Activated CD4-positive, alpha-beta memory T cell treated with anti-CD3 and anti-CD28 coated beads, Interleukin-2, amount 10 ng/mL, durations not matched to agents 7 days and 5 days (primary cell): ENCODE results near the gene TSPAN5. TPM values are rescaled to one million over a fixed set of nuclear protein-coding genes. Genes with fewer than 3 reads are reported as not detected.
"Not testable (repeated sequence)": the region's sequence is repeated elsewhere in the genome, so short reads cannot be mapped to it uniquely, and the experiment has no call there.

Experiments used
- CTCF ChIA-PET: fragments of 350-600 bp; sonication (Branson Sonifier 250); formaldehyde crosslinking; loops from one replicate; lab custom pipeline; 2021; ENCODE audit warnings: antibody characterized with exemption, inconsistent platforms; lab: Charles Lee
- POLR2A ChIA-PET: fragments of 350-600 bp; sonication (Branson Sonifier 250); formaldehyde crosslinking; loops from one replicate; lab custom pipeline; 2021; ENCODE audit warnings: antibody characterized with exemption; lab: Charles Lee
- DNase-seq: peaks from one replicate; pipeline ENCODE4 v3.0.0-alpha.2; 2020
- H3K27ac Mint-ChIP-seq: one replicate; pipeline ENCODE4 v1.8.0; 2021; ENCODE audit warnings: mild to moderate bottlenecking, mixed read lengths
- H3K27me3 Mint-ChIP-seq: one replicate; pipeline ENCODE4 v1.8.0; 2021; ENCODE audit warnings: mixed read lengths
- H3K36me3 Mint-ChIP-seq: one replicate; pipeline ENCODE4 v1.8.0; 2021; ENCODE audit warnings: low read depth, mixed read lengths
- H3K4me1 Mint-ChIP-seq: one replicate; pipeline ENCODE4 v1.8.0; 2021; ENCODE audit warnings: mixed read lengths
- H3K4me3 Mint-ChIP-seq: one replicate; pipeline ENCODE4 v1.8.0; 2021; ENCODE audit warnings: mild to moderate bottlenecking, mixed read lengths
- H3K9me3 Mint-ChIP-seq: one replicate; pipeline ENCODE4 v1.8.0; 2021; ENCODE audit warnings: mixed read lengths
- total RNA-seq, 2 experiments: library from RNA; stranded (reverse); gene quantifications; one replicate each; pipeline ENCODE4 v1.2.3, GENCODE V29; 2021

The TSPAN5 gene
- 10 to 100 TPM; 21.8 to 22.6 TPM for total RNA-seq

DNA sequence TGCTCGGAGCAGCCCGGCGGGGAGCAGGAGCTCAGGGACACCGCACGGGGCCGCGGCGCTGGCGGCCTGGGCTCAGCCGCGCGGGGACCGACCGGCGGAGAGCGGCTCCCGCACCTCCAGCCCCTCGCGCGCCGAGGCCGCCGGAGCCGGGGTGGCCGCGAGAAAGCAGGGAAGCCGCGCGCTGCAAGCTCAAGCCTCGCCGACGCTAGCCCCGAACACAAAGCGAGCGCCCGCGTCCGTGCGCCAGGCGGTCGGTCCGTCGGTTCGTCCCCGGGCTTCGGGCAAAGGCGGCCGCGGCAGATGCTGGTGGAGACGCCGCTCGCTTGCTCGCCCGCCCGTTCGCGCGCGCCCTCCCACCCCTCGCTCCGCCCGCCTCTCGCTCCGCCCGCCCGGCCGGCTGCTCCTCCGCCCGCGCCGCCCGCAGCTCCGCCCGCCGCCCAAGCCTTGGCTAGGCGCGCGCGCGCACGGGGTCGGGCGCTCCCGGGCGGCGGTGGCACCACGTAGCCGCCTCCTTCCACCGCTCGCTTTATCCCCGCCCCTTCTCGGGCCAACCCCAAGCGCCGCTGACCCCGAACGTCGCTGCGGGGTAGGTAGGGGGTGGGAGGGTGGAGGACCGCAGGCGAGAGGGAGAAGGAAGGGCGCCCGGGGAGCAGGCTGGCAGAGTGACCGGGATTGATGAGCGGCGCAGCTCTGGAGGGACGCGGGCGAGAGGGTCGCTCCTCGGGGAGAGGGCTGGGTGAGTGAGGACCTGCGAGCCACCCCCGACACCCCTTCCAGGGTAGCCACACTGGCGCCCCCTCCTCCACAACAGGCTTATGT lies at the start of gene TSPAN5:
TSPAN5 (minus strand) TSS at position 325 of the 819 bp plus-strand sequence.
- POLR2A ChIA-PET, result interaction anchor here (0.7 to 3.0 kb wide), 20 partner anchors 12 to 1235 kb away, joined by 3 to 23 read pairs (median 5); partner anchors contain the start of genes ADH5, EIF4E, LAMTOR3 and METAP1
- Mint-ChIP-seq H3K27ac (peak within 1 kb of the TSS; percentile 74), H3K27me3 (no peaks in the 10 kb centered on the region), H3K36me3 (peaks cover 17% of the 10 kb centered on the region), H3K9me3 (no peaks in the 10 kb centered on the region), H3K4me3 (peak within 1 kb of the TSS; percentile 93), H3K4me1 (peaks cover 75% of the 10 kb centered on the region)
- peak; percentile 83 for DNase-seq
- CTCF ChIA-PET, result interaction anchor here (0.9 to 1.5 kb wide), 8 partner anchors 10 to 397 kb away, joined by 3 to 7 read pairs (median 4); partner anchors contain the start of genes EIF4E and METAP1

DNA sequence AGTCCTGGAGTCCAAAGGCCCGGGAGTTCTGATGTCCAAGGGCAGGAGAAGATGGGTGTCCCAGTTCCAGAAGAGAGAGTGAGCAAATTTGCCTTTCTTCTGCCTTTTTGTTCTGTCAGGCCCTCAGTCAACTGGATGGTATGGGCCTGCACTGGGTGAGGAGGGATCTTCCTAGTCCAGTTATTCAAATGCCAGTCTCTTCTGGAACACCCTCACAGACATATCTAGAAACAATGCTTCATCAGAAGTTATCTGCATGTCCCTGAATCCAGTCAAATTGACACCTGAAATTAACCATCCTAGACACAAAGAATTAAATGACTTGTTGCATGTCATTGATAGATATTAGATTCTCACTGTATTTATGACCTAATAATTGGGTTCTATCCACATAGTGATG lies 48.5 kb upstream of the TSPAN5 start:
- Mint-ChIP-seq H3K27me3 (no peaks in the 10 kb centered on the region), H3K9me3 (peaks cover 26% of the 10 kb centered on the region), H3K36me3 (peaks cover 25% of the 10 kb centered on the region), H3K4me1 (peaks cover 24% of the 10 kb centered on the region), H3K27ac (peak overlapping the region; percentile 87), H3K4me3 (no peak overlapping the region)
- POLR2A ChIA-PET, result interaction anchor here (0.6 to 1.8 kb wide), 4 partner anchors 13 to 446 kb away, joined by 3 to 10 read pairs (median 4); partner anchors contain the start of genes EIF4E and RAP1GDS1
- CTCF ChIA-PET, result no interaction called here
- DNase-seq, result no peak

DNA sequence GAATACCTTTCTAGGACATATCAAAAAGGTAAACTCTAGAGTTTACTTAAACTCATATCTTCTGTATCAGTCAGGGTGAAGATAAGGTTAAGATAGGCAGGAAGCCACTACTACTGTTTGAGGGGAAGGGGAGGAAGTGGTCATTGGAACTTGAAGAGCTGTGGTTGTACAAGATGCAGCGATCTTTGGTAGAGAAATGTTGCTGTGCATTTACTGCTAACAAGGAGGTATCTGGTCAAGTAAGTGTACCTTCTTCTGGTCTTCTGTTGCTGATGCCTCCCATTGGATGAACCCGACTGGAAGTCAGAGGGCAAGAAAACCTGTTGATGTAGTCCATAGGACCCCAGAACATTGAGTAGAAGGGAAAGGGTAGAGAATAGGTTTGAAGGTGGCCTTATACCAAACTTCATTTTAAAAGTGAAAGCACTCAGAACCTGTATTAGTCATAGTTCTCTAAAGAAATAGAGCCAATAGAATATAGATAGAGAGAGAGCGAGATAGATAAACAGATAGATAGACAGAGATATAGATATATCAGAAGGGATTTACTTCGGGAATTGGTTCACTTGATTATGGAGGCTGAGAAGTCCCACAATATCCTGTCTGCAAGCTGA lies 47.9 kb upstream of the TSPAN5 start:
- peak; percentile 56 for DNase-seq
- H3K36me3 Mint-ChIP-seq, result peaks cover 25% of the 10 kb centered on the region
- peak overlapping the region; percentile 87 for H3K27ac Mint-ChIP-seq
- CTCF ChIA-PET, result no interaction called here
- H3K27me3 Mint-ChIP-seq, result no peaks in the 10 kb centered on the region
- H3K9me3 Mint-ChIP-seq, result peaks cover 26% of the 10 kb centered on the region
- POLR2A ChIA-PET, result interaction anchor here (0.6 to 1.8 kb wide), 5 partner anchors 14 to 445 kb away, joined by 3 to 10 read pairs (median 4); partner anchors contain the start of genes EIF4E, RAP1GDS1 and TSPAN5
- H3K4me3 Mint-ChIP-seq, result peak overlapping the region; percentile 68
- peaks cover 24% of the 10 kb centered on the region for H3K4me1 Mint-ChIP-seq

DNA sequence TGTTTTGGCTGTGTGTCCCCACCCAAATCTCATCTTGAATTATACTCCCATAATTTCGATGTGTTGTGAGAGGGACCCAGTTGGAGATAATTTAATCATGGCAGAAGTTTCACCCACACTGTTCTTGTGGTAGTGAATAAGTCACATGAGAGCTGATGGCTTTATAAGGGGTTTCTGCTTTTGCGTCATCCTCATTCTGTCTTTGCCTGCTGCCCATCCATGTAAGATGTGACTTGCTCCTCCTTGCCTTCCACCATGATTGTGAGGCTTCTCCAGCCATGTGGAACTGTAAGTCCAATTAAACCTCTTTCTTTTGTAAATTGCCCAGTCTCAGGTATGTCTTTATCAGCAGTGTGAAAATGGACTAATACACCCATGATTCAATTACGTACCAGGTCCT lies 47.2 kb upstream of the TSPAN5 start:
- ChIA-PET POLR2A (interaction anchor here (1.2 to 1.8 kb wide), 3 partner anchors 17 to 223 kb away, joined by 4 to 10 read pairs (median 6); partner anchors contain the start of genes EIF4E and TSPAN5), CTCF (interaction anchor here (1.3 kb wide), 1 partner anchor 17 kb away, joined by 3 read pairs; no protein-coding TSS in a partner anchor)
- Mint-ChIP-seq H3K36me3 (peaks cover 25% of the 10 kb centered on the region), H3K4me1 (peaks cover 24% of the 10 kb centered on the region), H3K9me3 (peaks cover 29% of the 10 kb centered on the region), H3K27ac (peak overlapping the region; percentile 87)
- H3K27me3 Mint-ChIP-seq, DNase-seq, H3K4me3 Mint-ChIP-seq: not testable (repeated sequence)

DNA sequence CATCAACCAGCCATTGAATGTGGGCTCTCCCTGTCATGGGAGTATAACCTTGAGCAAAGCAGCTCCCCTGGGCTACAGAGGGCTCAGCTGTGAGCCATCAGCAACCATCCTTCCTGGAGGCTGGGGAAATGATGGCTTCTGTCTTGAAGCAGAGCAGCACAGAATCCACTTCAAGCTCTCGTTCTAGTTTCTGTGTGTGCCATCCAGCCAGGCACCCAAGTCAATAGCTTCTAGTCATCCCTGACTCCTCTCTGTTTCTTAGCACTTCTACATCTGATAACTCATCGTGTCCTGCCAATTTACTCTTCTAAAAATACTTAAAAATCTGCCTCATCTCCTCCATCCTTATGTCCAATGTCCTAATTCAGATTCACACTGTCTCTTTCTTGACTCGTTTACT lies 42.2 kb upstream of the TSPAN5 start:
- POLR2A ChIA-PET, result no interaction called here
- no peak overlapping the region for H3K27ac Mint-ChIP-seq
- H3K36me3 Mint-ChIP-seq, result peaks cover 20% of the 10 kb centered on the region
- H3K27me3 Mint-ChIP-seq, result peaks cover 5% of the 10 kb centered on the region
- H3K4me3 Mint-ChIP-seq, result no peak overlapping the region
- H3K4me1 Mint-ChIP-seq, result peaks cover 6% of the 10 kb centered on the region
- DNase-seq, result no peak
- H3K9me3 Mint-ChIP-seq, result peaks cover 48% of the 10 kb centered on the region
- CTCF ChIA-PET, result no interaction called here

DNA sequence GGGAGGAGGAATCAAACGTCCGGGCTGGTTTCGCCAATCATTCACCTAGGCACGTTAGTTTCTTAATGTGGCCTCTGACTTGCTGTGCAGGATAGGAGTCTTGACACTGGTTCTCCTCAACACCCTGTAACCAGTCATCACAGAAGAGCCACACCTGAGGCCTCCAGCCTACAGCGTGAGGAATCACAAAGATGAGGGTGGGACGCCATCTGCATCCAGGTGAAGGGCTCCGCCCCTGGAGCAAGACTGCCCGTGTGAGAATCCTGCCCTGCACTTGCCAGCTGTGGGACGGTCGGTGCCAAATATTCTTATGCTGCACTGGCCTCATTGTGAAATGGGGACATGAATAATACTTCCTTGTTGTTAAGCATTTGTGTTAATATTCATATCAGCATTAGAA lies 35.7 kb upstream of the TSPAN5 start:
- no peak overlapping the region for H3K4me3 Mint-ChIP-seq
- POLR2A ChIA-PET, result interaction anchor here (1.0 kb wide), 1 partner anchor 35 kb away, joined by 3 read pairs; no protein-coding TSS in a partner anchor
- no peak overlapping the region for H3K27ac Mint-ChIP-seq
- no peaks in the 10 kb centered on the region for H3K27me3 Mint-ChIP-seq
- H3K36me3 Mint-ChIP-seq, result peaks cover 10% of the 10 kb centered on the region
- peaks cover 10% of the 10 kb centered on the region for H3K4me1 Mint-ChIP-seq
- CTCF ChIA-PET, result no interaction called here
- peaks cover 26% of the 10 kb centered on the region for H3K9me3 Mint-ChIP-seq
- no peak for DNase-seq

DNA sequence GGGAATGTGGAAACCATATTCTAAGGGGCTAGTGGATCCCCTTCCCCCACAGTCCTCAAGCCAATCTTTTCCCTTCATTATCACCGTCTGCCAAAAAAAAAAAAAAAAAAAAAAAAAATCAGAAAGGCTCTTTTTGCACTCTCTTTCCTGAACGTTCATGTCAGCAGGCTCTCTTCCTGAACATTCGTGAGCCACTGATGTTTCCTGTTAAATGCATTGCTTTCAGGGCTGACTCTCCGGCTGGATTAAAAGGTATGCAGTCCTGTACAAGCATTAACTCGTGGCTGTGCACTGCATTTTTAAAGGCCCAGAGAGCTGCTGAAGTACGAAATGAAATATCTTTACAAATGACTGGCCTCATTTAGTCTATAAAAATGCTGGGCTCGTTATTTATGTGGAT lies 34.0 kb upstream of the TSPAN5 start:
- CTCF ChIA-PET, result interaction anchor here (0.6 kb wide), 1 partner anchor 446 kb away, joined by 3 read pairs; no protein-coding TSS in a partner anchor
- no peak overlapping the region for H3K27ac Mint-ChIP-seq
- no peak overlapping the region for H3K4me3 Mint-ChIP-seq
- H3K27me3 Mint-ChIP-seq, result no peaks in the 10 kb centered on the region
- DNase-seq, result no peak
- H3K9me3 Mint-ChIP-seq, result peaks cover 13% of the 10 kb centered on the region
- H3K36me3 Mint-ChIP-seq, result peaks cover 8% of the 10 kb centered on the region
- peaks cover 25% of the 10 kb centered on the region for H3K4me1 Mint-ChIP-seq
- POLR2A ChIA-PET, result interaction anchor here (1.3 kb wide), 1 partner anchor 236 kb away, joined by 4 read pairs; no protein-coding TSS in a partner anchor

DNA sequence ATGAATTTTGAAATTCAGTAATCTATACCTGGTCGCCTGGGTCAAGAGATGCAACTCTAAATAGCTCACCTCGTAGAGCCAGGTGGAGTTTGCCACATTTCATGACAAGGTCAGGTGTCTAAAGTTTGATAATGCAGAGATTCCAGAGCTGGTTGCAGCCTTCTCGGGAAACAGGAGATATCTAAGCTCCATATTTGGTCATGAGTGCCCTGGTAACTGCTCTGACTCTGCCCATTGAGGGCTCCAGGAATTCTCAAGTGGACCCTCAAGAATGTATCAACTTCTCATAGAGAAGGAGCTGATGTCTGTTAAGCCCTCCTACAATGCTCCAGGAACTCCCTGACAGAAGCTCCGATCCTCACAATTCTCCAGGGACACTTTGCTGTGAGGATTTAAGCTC lies 33.2 kb upstream of the TSPAN5 start:
- Mint-ChIP-seq H3K36me3 (peaks cover 8% of the 10 kb centered on the region), H3K27me3 (no peaks in the 10 kb centered on the region), H3K4me3 (no peak overlapping the region), H3K9me3 (peaks cover 7% of the 10 kb centered on the region), H3K27ac (no peak overlapping the region), H3K4me1 (peaks cover 25% of the 10 kb centered on the region)
- ChIA-PET POLR2A (no interaction called here), CTCF (no interaction called here)
- DNase-seq, result no peak

DNA sequence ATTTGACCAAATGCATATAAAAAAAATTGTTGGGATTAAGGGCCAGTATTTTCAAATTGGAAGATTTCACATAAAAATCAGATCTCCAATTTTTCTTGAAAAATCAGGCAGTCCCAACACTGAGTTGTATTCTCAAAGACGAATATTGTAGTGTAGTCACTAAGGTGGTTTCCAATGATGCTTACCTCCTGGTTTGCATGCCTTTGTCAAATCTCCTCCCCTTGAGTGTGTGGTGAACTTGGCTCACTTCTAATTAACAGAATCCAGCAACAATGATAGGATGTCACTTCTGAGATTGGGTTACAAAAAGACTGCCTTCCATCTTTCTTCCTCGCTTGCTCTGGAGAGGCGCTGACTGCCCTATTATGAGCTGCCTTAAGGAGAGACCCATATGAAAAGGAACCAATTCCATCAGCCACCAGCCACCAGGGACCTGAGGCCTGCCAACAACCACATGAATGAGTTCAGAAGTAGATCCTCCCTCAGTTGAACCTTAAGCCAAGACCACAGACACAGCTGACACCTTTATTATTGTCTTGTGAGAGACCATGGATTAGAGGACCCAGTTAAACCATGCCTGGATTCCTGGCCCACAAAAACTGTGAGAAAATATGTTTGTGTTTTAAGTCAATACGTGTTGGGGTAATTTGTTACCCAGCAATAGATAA lies 31.2 kb upstream of the TSPAN5 start:
- Mint-ChIP-seq H3K27ac (no peak overlapping the region), H3K36me3 (peaks cover 8% of the 10 kb centered on the region), H3K4me3 (no peak overlapping the region), H3K9me3 (peaks cover 7% of the 10 kb centered on the region), H3K4me1 (peaks cover 25% of the 10 kb centered on the region), H3K27me3 (no peaks in the 10 kb centered on the region)
- POLR2A ChIA-PET, result interaction anchor here (1.7 to 2.3 kb wide), 4 partner anchors 17 to 87 kb away, joined by 7 to 17 read pairs (median 9); partner anchors contain the start of gene TSPAN5
- DNase-seq, result no peak
- CTCF ChIA-PET, result no interaction called here

DNA sequence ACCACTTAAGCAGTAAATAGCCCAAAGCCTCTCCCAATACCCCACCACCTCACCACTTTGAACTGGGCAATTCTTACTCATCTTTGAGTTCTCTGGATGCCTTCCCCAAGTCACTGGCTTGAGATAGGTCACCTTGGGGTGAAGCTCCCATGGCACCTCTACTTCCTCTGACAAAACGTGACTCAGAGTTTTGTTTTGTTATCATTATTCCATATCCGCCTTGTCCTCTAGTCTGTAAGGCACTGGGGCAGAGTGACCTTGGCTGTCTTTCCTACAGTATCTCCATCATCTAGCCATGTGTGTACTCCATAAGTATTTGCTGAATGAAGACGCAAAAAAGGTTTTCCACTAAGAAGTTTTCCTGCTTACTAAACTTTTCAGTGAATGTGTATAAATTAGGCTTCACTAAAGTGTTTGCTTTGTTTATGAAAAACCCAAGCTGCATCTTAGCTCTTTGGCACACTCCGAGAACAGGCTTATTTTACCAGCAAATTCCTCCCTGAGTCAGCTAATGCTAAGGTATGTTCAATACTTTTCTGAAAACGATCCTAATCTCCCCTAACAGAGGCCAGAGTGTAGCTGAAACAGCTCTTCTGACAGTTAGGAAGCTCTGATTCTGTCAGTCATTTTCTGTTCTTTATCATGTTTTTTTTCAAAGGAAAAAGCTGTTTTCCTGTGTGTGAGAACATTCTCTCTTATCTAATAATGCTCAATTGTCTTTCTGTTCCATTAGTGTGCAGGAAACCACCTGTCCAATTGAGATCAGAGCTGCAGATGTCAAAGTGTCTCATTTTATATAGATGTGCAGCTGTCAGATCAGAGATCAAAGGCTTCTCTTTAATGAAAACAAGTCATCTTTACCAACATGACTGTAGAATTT lies 30.2 kb upstream of the TSPAN5 start:
- POLR2A ChIA-PET, result interaction anchor here (1.1 to 2.3 kb wide), 7 partner anchors 18 to 426 kb away, joined by 4 to 17 read pairs (median 7); partner anchors contain the start of genes EIF4E and TSPAN5
- peaks cover 8% of the 10 kb centered on the region for H3K36me3 Mint-ChIP-seq
- peaks cover 25% of the 10 kb centered on the region for H3K4me1 Mint-ChIP-seq
- CTCF ChIA-PET, result interaction anchor here (0.9 to 1.0 kb wide), 2 partner anchors 16 to 256 kb away, joined by 3 read pairs; no protein-coding TSS in a partner anchor
- peaks cover 7% of the 10 kb centered on the region for H3K9me3 Mint-ChIP-seq
- peak overlapping the region; percentile 5 for H3K27ac Mint-ChIP-seq
- no peak overlapping the region for H3K4me3 Mint-ChIP-seq
- peak; percentile 45 for DNase-seq
- H3K27me3 Mint-ChIP-seq, result no peaks in the 10 kb centered on the region

DNA sequence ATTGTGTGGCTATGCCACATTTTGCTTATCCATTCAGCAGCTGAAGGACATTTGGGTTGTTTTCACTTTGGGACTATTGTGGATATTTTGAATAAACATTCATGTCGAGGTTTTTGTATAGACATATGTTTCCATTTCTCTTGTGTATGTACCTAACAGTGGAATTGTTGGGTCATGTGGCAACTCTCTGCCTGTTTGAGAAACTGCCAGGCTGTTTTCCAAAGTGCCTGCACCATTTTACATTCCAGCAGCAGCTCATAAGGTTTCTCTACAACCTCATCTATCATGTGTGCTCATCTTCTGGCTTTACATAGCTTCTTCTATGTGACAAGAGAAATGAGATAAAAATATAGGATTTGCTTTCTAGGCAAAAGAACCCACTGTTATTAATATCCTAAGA lies 29.5 kb upstream of the TSPAN5 start:
- Mint-ChIP-seq H3K27me3 (no peaks in the 10 kb centered on the region), H3K4me3 (no peak overlapping the region), H3K4me1 (peaks cover 25% of the 10 kb centered on the region), H3K36me3 (peaks cover 8% of the 10 kb centered on the region), H3K9me3 (peaks cover 7% of the 10 kb centered on the region), H3K27ac (no peak overlapping the region)
- DNase-seq, result no peak
- ChIA-PET POLR2A (interaction anchor here (1.1 to 2.3 kb wide), 6 partner anchors 25 to 426 kb away, joined by 4 to 17 read pairs (median 6); partner anchors contain the start of genes EIF4E and TSPAN5), CTCF (no interaction called here)
